Middle frontal gyrus (tissue), 1 donor: ENCODE results near the gene CD8B.
"Not testable (repeated sequence)": the region's sequence is repeated elsewhere in the genome, so short reads cannot be mapped to it uniquely, and the experiment has no call there.

Source experiments
- DNase-seq: peaks from one replicate; pipeline ENCODE4 v3.0.0-alpha.2; 2015; ENCODE audit warnings: low spot score; ENCODE audit errors: extremely low spot score

The CD8B gene

DNA sequence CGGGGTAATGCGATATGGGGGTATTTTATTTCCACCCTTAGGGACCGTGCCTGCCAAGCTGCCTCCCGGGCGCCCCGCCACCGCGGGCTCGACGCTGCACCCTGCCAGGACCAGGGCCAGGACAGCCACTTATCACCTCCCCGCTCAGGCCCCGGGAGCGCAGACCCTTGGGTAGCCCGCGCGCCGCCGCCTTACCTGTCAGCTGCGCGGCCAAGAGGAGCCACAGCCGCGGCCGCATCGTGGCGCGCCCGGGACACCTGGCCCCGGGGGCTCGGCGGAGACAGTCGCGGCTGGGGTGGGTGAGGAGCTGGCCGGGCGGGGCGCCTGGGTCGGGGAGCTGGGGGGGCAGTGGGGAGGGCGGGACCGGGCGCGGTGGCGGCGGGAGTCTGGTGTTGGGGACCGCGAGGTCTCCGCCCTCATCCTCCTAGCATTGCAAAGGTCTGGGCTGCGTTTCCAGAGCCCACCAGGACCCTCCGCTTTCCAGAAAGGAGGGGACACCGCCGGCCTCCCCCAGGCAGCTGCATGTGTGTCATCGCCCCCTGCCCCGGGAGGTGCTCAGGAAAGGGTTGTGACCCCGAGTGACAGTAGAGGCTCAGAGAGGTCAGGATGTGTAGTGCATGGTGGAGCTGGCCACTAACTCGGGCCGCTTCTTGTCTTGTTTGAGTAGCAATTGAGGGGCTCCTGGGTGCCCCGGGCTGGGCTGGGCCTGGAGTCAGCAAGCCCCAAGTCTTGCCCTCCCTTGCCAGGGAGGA lies at the start of gene CD8B:
TSS of gene CD8B (minus strand) at position 259 of the 752 bp plus-strand sequence. CDS start at position 238, 21 bp downstream.
- DNase-seq = not testable (repeated sequence)

DNA sequence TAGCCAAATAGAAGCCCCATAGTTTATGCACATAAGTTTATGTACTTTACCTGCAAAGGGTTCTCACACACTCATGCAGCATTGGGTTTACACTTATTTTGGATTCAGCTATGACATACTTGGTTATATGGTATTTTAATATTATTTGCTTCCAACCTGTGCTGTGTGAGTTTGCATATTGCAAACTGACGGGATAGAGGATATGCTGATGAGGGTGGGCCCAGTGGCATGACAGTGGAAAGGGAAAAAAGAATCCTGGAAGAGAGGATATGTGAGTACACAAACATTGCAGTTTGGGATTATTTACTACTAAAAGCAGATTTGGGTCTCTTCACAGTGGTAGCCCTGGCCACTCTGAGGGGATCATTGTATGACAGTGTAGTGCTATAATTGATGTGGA lies 44.2 kb upstream of the CD8B start:
- DNase-seq = not testable (repeated sequence)

DNA sequence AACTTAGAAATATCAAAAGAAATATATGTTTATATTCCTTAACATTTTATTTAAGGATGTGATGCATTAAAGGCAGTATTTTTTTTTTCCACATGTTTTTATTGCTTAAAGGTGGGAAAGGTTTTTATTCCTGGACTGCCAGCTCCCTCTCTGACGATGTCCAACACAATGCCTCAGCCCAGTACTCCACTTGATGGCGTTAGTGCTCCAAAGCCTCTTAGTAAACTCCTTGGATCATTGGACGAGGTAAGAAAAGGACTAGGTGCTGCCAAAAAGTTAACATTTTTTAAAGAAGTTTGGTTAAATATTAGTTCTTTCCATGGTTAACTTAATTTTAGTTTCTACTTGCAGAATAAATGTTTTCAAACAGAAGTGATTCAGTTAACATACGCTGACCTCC lies 39.0 kb upstream of the CD8B start:
- not testable (repeated sequence) for DNase-seq

DNA sequence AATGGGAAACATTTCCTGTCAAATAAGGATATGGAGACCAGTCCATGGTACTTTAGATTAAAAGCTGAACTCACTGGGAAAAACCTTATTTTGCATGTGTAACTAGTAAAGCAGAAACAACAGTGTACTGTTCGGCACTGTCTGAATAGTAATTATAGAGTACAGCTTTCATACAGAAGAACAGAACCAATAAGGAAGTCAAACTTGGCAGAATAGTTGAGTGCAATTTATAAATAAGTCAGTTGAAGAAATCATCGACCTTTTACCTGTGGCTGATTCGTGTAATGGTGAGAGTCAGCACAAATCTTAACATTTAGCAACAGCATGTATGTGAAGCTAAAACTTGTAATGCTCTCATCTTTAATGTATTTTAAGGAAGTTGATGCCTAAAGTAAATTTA lies 24.3 kb upstream of the CD8B start:
- not testable (repeated sequence) for DNase-seq

DNA sequence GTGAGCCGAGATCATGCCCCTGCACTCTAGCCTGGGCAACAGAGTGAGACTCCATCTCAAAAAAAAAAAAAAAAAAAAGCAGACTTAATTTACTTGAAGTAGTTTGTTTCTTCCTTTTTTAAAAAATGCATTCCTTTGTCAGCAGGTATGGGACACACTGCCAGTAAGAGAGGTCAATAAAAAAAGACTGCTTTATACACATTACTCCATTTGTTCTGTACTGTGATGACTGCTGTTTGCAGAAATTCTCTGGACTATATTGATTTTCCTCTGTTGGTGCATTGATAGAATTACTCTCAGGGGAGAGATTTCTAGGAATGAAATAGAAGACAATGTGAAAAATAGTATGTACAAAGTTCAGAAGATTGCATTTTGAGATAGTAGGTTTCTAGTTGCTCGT lies 21.2 kb upstream of the CD8B start:
- DNase-seq = not testable (repeated sequence)

DNA sequence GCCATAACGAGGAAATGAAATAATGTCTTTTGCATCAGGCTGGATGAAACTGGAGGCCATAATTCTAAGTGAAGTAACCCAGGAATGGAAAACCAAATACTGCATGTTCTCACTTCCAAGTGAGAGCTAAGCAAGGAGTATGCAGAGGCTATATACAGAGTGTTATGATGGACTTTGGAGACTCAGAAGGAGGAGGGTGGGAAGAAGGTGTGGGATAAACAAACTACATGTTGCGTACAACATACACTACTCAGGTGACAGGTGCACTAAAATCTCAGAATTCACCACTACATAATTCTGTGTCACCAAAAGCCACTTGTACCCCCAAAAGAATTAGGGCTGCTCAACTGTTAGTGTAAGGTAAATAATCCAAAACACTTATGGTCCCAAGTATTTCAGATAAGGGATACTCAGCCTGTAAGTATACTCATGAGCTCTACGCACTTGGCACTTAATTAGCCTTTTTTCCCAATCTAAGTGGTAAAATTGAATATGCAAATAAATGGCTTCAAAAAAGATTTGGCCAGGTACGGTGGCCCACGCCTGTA lies 20.5 kb upstream of the CD8B start:
- DNase-seq = not testable (repeated sequence)

DNA sequence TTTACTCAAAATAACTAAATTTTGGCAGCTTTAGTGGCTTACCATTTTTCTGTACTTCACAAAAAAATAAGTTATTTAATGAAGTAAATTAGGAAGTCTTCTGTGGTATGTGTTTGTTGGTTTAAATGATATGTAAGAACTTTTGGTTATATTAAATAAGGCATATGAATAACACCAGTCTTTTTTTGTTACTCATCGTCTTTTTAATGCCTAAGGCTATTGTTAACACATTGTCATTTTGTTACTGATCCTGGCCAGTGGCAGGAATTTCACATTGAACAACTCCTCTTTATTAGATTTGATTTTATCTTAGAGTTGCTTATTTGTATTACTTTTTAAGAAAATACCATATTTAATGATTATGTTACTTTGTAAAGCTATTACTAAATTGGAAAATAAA lies 17.3 kb upstream of the CD8B start:
- not testable (repeated sequence) for DNase-seq

DNA sequence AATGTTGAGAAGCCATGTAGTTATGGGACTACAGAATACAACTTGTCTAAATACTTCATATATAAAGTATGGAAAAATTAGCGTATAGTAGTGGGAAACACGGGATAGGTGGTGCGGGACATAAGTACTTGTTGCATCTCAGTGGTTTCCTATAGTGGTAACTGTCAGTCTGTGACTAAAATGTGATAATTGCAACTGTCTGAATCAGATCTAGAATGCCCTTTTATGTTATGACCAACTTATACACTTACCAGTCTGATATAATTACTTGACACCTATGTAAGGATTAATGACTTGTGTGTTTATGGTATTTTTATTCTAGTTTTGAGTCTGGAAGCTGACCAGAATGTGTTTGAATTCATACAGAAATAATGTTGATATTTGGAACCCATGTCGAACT lies 9.3 kb upstream of the CD8B start:
- not testable (repeated sequence) for DNase-seq

DNA sequence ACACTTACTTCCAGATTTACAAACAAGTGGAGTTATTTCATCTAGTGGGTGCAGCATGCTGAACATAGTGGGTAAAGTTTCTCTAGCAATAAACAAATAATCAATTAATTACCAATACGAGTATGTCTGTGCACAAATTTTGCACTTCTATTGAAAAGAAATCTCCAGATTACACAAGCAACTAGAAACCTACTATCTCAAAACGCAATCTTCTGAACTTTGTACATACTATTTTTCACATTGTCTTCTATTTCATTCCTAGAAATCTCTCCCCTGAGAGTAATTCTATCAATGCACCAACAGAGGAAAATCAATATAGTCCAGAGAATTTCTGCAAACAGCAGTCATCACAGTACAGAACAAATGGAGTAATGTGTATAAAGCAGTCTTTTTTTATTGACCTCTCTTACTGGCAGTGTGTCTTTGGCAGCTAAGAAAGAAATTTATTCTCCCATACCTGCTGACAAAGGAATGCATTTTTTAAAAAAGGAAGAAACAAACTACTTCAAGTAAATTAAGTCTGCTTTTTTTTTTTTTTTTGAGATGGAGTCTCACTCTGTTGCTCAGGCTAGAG lies 7.3 kb upstream of the CD8B start:
- not testable (repeated sequence) for DNase-seq

DNA sequence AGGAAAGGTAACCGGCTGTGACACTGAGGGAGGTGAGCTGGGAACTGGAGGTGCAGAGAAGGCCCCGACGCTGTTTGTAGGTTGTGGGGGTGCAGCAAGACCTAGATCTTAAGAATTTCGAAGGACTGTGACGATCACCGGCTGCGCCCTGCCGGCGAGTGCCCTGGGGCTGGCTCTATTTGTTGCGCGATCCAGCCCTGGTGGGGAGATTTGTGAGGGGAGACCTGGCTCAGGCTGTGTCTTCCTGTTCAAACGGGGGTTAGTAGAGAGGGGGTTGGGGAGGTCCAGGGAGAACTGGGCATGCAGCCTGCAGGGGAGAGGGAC lies 656 bp upstream of the CD8B start:
- DNase-seq = not testable (repeated sequence)

DNA sequence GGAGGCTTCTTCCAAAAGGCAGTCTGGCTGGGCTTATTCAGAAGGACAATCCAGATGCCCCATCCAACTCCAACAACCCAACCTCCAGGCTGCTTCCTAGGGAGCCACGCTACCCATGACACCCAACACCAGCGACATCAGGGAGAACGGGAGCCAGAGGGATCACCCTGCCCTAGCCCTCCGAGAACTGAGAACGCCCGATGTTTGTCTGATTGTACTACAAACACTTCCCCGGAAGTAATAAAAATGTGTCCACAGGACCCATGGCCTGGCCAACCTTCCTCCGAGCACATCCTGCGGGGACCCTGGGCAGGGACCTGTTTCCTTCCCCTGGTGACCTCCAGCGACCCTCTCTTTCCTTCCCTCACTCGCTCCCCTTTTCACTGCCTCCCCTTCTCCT lies 511 bp downstream of the CD8B start:
- DNase-seq = not testable (repeated sequence)

DNA sequence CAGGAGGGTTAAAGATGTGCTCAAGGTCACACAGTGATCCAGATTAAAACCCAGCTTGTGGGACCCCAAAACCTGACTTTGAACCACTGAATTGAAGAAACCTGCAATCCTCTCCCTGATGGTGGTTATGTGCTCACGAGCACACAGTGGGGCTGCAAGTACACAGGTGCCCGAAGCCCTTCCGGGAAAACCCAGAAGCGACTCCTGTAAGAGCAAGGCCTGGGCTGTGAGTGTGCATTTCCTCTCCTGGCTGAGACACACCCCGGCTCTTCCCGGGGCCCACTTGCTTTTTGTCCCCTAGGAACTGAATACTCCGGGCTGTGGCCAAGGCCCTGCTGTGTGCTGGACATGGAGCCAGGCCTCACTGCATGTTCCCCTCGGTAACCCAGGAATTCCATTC lies 1.1 kb downstream of the CD8B start:
- DNase-seq = not testable (repeated sequence)

DNA sequence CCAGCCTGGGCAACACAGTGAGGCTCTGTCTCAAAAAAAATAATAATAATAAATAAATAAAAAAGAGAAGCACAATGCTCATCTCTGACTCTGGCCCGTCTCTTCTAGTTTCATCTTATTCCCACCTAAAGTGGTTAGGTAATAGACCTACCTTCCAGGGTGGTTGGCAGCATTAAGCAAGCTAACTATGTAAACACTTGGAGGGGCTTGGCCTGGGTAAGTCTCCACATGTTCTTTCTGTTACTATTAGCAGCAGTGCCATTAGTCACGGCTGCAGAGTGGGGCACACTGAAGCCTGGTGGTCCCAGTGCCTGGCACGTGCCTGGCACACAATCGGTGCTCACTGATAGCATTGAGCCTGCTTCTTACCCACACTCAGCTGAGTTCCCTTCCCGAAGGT lies 4.0 kb downstream of the CD8B start:
- DNase-seq = not testable (repeated sequence)

DNA sequence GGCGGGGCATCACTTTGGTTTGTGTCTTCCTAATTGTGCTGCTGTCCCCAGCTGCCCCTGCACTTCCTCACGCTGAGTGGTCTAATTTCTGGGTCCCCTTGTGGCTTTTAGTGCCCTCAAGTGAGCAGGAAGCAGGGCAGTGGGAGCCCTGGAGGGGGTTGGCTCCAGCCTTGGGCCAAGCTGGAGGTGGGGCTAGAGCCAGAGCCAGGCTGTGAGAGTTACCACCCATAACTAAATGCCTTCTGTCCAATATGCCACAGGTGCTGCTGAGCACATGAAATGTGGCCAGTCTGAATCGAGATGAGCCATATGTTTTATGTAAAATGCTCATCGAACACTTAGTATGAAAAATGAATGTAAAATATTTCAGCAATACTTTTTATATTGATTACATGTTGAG lies 5.2 kb downstream of the CD8B start:
- not testable (repeated sequence) for DNase-seq

DNA sequence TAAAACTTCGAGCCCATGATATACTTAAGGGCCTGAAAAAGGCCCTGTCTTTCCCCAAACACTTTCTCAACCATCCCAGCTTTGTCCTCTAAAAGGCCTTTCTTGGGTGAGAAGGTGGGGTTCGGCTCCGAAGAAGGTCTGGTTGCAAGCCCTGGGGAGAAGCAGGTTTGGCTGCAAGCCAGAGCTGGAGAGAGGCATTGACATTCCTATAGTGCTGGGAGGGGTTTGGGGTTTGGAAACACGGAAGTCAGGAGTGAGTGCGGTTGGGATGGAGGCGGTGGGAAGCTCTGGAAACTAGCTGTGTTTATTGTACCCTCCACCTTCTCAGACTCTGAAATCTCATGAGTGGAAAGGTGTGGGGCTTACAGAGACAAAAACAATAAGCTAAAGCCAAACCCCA lies 5.7 kb downstream of the CD8B start:
- not testable (repeated sequence) for DNase-seq

DNA sequence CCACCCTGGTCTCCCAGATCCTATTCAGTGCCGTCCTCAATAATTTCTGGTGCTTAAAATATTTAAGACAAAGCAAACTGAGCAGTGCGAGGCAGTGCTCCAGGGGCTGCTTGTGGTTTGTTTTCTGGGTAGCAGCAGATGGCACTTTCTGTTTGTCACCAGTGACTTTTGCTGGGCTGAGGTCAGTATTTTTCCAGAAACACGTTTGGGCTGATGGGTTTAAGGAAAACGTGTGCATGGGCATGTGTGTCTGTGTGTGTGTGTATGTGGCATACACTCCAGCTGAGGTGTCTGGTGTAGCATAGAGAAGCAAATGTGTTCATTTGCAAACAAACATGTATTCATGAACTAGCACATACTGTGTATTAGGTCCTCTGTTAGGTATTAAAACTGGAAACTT lies 10.1 kb downstream of the CD8B start:
- not testable (repeated sequence) for DNase-seq

DNA sequence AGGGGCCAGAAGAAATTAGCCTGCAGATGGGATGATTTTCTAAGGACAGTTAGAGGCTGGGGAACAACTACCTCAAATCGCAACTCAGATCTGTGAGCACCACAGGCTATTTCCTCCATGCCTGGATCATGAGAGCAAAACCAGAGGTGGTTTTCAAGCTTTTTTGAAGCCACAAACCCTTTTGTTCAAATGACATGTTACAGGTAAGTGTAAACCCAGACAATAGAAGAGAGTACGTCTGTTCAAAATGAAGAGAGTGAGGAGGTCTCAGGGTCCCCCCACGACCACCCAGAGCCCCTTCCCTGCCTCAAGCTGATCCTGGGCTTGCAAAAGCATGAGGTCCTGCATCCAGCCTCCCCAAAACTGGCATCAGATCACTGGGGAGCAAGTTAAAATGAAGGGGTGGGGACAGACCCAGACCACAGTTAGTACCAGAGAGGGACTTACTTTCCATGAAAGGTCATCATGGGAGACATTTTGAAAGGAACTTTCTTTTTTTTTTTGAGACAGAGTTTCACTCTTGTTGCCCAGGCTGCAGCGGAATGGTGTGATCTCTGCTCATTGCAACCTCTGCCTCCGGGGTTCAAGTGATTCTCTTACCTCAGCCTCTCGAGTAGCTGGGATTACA lies 19.0 kb downstream of the CD8B start:
- not testable (repeated sequence) for DNase-seq

DNA sequence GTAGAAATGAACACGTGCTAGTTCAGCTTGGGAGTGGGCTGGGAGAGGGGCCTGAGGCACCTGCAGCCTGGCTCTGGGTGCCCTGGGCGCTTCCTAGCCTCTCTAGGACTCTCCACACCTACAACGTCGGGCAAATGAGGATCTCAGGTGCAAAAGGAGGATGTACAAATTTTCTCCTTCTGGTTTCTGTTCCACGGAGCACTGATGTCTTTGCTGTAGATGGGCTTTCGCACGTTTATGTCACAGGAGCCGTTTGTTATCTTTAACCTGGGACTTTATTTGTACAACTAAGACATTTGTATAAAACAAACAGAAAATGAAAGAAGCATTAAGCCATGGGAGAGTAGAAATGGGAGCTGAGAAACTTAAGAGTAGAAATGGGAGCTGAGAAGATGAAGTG lies 20.4 kb downstream of the CD8B start:
- not testable (repeated sequence) for DNase-seq

DNA sequence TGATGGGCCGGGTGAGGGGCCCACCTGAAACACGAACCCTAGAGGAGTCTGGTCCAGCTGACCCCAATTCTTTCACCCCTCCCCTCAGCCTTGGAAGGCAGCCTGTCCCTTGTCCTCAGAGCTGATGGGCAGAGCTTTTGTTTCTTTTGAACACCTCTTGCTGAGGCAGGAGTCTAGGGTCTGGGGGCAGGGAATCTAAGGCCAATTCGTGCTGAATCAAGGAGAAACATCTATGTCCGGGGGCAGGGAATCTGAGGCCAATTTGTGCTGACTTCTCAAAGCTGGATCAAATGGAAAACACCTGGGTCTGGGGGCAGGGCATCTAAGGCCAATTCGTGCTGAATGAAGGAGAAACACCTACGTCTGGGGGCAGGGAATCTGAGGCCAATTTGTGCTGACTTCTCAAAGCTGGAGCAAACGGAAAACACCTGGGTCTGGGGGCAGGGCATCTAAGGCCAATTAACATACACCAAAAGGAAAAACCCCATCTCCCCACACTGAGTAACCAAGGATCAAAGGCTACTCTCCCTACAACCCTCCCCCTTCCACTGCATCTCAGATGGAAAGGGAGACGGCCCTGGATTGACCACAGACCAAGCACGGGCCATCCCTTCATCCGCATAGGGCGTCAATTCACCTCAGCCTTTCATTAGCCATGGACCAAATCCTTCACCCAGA lies 21.7 kb downstream of the CD8B start:
- DNase-seq = not testable (repeated sequence)

DNA sequence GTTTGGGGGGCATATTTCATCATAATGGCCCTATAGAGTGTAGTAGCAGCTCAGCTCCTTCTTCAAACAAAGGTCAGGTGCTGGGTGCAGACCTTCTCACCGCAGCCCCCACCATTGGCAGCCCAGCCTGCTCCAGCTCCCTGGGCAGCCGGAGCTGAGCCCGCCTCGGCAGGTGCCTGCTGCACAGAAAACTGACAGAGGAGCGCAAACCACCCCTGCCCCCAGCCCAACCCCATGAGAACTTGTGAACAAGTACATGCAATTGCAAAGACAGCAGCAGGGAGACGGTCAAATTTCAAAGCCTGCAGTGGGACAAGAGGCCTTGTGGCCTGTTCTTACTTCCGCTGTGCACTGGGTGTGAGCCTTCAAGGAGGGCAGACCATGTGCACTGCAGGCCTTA lies 22.2 kb downstream of the CD8B start:
- DNase-seq = not testable (repeated sequence)

DNA sequence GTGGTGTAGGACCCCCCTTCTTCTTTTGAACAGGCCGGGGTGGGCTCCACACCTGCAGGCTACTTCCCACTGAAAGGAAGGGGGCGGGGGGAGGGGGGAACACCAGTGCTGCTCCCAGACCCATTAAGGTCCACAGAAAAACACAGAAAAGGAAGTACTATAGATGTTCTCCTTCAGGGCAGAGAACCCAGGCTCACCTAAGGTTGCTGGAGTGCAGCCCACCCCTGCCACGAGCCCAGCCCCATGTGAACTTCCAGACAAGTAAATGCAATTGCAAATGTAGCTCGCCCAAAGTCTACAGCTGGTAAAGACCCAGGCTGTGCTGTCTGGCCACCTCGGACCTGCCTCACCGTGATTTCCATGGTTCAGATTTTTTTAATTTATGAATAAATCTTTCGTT lies 24.0 kb downstream of the CD8B start:
- DNase-seq = not testable (repeated sequence)
